ENCODE results near the gene MAP2K4. TPM values are rescaled to one million over a fixed set of nuclear protein-coding genes. Genes with fewer than 3 reads are reported as not detected.

MAP2K4 gene
- total and polyA plus RNA-seq, 2 of the 4 experiments (the other 2 are of a cell fraction): 14.5 to 32.6 TPM

DNA sequence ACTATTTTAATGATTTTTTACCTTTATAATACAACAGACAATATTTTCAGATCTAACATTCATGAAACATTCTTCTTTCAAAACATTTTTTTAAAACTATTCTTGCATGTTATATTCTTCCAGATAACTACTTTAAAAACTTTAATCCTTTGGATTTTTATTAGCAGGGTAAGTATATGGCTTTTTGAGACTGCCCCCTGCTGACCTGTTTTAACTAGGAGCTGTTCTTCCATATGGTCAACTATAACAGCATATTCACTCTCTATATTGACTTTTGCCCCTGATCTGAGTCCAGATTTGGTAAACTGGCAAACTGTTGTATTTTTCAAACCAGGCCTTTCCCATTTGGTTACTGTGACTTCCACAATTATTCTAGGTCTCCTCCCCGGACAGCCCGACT is 39.9 kb upstream of the MAP2K4 start:
- Histone ChIP-seq H2BK5ac (ENCODE audit: low read depth, low read length, poor library complexity, severe bottlenecking) (no peak overlapping the region), H3K9me3 (ENCODE audit: control insufficient read depth, insufficient read depth, low read length) (no peaks in the 10 kb centered on the region), H2AFZ (replicated peaks; ENCODE audit: low read length, poor library complexity) (no peak overlapping the region), H3K27ac (ENCODE audit: insufficient read depth, low read length) (no peak overlapping the region), H3K4ac (ENCODE audit: low read depth, low read length) (no peak overlapping the region), H3K36me3 (ENCODE audit: control insufficient read depth, insufficient read depth, low read length) (peaks cover 19% of the 10 kb centered on the region), H4K8ac (ENCODE audit: low read depth in 2 of 2, low read length in 2 of 2) (no peak overlapping the region), H2BK120ac (ENCODE audit: low read depth, low read length) (no peak overlapping the region), H3K18ac (ENCODE audit: low read depth, low read length) (no peak overlapping the region), H3K27me3 (ENCODE audit: control insufficient read depth, insufficient read depth, low read length) (no peaks in the 10 kb centered on the region), H3K4me2 (ENCODE audit: low read depth, low read length) (no peak overlapping the region), H2AK5ac (ENCODE audit: low read depth, low read length) (no peak overlapping the region), H3K4me3 (ENCODE audit: insufficient read depth, low read depth, low read length) (no peak overlapping the region), H3K9ac (ENCODE audit: low read depth, low read length) (no peak overlapping the region), H4K5ac (ENCODE audit: low read depth, low read length) (no peak overlapping the region), H4K91ac (ENCODE audit: insufficient read depth, low read depth, low read length) (no peak overlapping the region), H3K56ac (ENCODE audit: extremely low read depth, insufficient read depth, low read length) (no peak overlapping the region), H3K79me1 (ENCODE audit: low read depth in 1 of 2, low read length in 2 of 2) (no peaks in the 10 kb centered on the region), H2AK9ac (replicated peaks; ENCODE audit: low read depth, low read length, poor library complexity) (no peak overlapping the region), H2BK20ac (ENCODE audit: low read depth, low read length) (no peak overlapping the region), H3K9me1 (ENCODE audit: insufficient read depth, low read length) (no peaks in the 10 kb centered on the region), H4K20me1 (ENCODE audit: insufficient read depth, low read length) (no peaks in the 10 kb centered on the region), H3K23ac (ENCODE audit: low read depth, low read length) (no peak overlapping the region), H3K4me1 (ENCODE audit: control insufficient read depth, insufficient read depth, low read length) (no peaks in the 10 kb centered on the region), H2BK15ac (ENCODE audit: low read depth, low read length) (no peak overlapping the region), H3K14ac (replicated peaks; ENCODE audit: low read depth, low read length) (no peak overlapping the region)
- intact Hi-C loops (cut with micrococcal nuclease): no loop called here
- CTCF ChIA-PET: interaction anchor here (0.5 to 0.7 kb wide), 2 partner anchors 781 to 1933 kb away, joined by 3 read pairs; no protein-coding TSS in a partner anchor
- ATAC-seq (ENCODE audit: low read depth) (no peak; the same call in 1 of the 2 replicates), DNase-seq (no peak)
- POLR2A ChIA-PET (ENCODE audit: unreplicated experiment): no interaction called here
- TF ChIP-seq BHLHE40 (IDR thresholded peaks at IDR 0.05; ENCODE audit: low read depth, low read length) (no peak), CTCF (conservative IDR thresholded peaks at IDR 0.05; ENCODE audit: low read depth, low read length) (0 out of 2 replicates have a peak, but pooled peaks have one; percentile 23)
- WGBS, 2 experiments (ENCODE audit: extremely low coverage in 2 of 2, insufficient read length in 1 of 2): no CpG with 5 or more reads among the region's 2 CpGs
- in situ Hi-C loops (cut with MboI; ENCODE audit: low sequenced_read_pairs): loop anchor here (10.0 to 25.0 kb wide), 2 partner anchors 1106 to 1319 kb away; partner anchors contain the start of gene MYH3
- no TSS peak for BruUV-seq (replicated peaks)
- dilution Hi-C loops (cut with HindIII; ENCODE audit: low sequenced_read_pairs, unreplicated experiment): no loop called here

Data from IMR-90 (cell line).